T1000 (cell line): ENCODE data around the gene AGAP3.
A peak's percentile ranks its signal among the peaks of the same experiment; 100 is the strongest.

ENCODE experiments used
- DNase-seq: peaks from one replicate; lab custom pipeline; 2025; ENCODE audit warnings: mixed read lengths; lab: John Stamatoyannopoulos, UW

The AGAP3 gene

GRCh38 chr7:151109094-151110048 lies 23.1 kb downstream of the AGAP3 start:
- no peak for DNase-seq

GRCh38 chr7:151110236-151110940 lies 24.1 kb downstream of the AGAP3 start:
- DNase-seq, result peak; percentile 19

GRCh38 chr7:151110941-151111645 lies 24.8 kb downstream of the AGAP3 start:
- DNase-seq, result peak; percentile 39

- DNase-seq, result peak; percentile 64
Observed at GRCh38 chr7:151113344-151114150, 27.3 kb downstream of the AGAP3 start.

- no peak for DNase-seq
Observed at GRCh38 chr7:151114151-151115090, 28.1 kb downstream of the AGAP3 start.

GRCh38 chr7:151115121-151115835 lies 29.0 kb downstream of the AGAP3 start:
- DNase-seq, result no peak

GRCh38 chr7:151115836-151116418 lies 29.7 kb downstream of the AGAP3 start:
- DNase-seq, result no peak

GRCh38 chr7:151116603-151117440 lies 30.5 kb downstream of the AGAP3 start:
- DNase-seq, result no peak

GRCh38 chr7:151117565-151117964 lies 31.3 kb downstream of the AGAP3 start:
- no peak for DNase-seq

- DNase-seq, result no peak
Observed at GRCh38 chr7:151118108-151119054, 32.1 kb downstream of the AGAP3 start.

- no peak for DNase-seq
Observed at GRCh38 chr7:151119055-151119415, 32.8 kb downstream of the AGAP3 start.

- DNase-seq, result no peak
Observed at GRCh38 chr7:151119902-151120301, 33.6 kb downstream of the AGAP3 start.

GRCh38 chr7:151120896-151121295 lies 34.6 kb downstream of the AGAP3 start:
- no peak for DNase-seq

- DNase-seq, result no peak
Observed at GRCh38 chr7:151121380-151122170, 35.3 kb downstream of the AGAP3 start.

GRCh38 chr7:151122276-151122675 lies 36.0 kb downstream of the AGAP3 start:
- DNase-seq, result no peak

- no peak for DNase-seq
Observed at GRCh38 chr7:151122796-151123157, 36.5 kb downstream of the AGAP3 start.
